Right lobe of liver (tissue), 4 donors: Measurements from ENCODE around the gene RANBP17.

Experiments
- CTCF ChIP-seq, 4 donors: fragments of 200-600 bp in 3 of 4; fragments of 450-650 bp in 1 of 4; IDR thresholded peaks; one replicate each; pipeline versions ENCODE4 v1.5.1 to v1.8.0; 2016 to 2022; ENCODE audit warnings: antibody characterized with exemption in 4 of 4, mild to moderate bottlenecking in 2 of 4
- POLR2A ChIP-seq: fragments of 450-650 bp; IDR thresholded peaks from one replicate; pipeline ENCODE4 v1.6.1; 2017; ENCODE audit warnings: antibody characterized with exemption, mild to moderate bottlenecking
- donor health status: DM: no; HTN: no; CAD: no.
- donor health status: DM: no; HTN: no; CAD: no.
- donor health status: DM: no; HTN: yes; CAD: no.

GRCh38 chr5:170874017-170874416 is 12.2 kb downstream of the RANBP17 start:
- TF ChIP-seq CTCF (IDR thresholded peaks at IDR 0.05) (no peak), POLR2A (no peak)
